Measurements from ENCODE around the gene PTPRK. TPM values are rescaled to one million over a fixed set of nuclear protein-coding genes. Genes with fewer than 3 reads are reported as not detected.

PTPRK gene
- total and polyA plus RNA-seq, 2 donors: 9.3 to 26.8 TPM

GRCh38 chr6:128303870-128304269, 216.5 kb downstream of the PTPRK start:
- H3K4me3 ChIP-seq (ENCODE audit: low read length in 2 of 2): no peak overlapping the region
- H3K9me3 ChIP-seq (ENCODE audit: control insufficient read depth in 2 of 2, insufficient read depth in 1 of 2, low read length in 1 of 2): peaks cover 0 to 4% of the 10 kb centered on the region in 2 donors
- H3K27ac ChIP-seq (ENCODE audit: low read depth in 1 of 2, low read length in 1 of 2): no peak overlapping the region
- no peaks in the 10 kb centered on the region for H3K27me3 ChIP-seq (ENCODE audit: control insufficient read depth in 2 of 2, insufficient read depth in 1 of 2, low read length in 1 of 2)
- WGBS: 95% methylated on average over 2 of the region's 2 CpGs
- H3K36me3 ChIP-seq (ENCODE audit: control insufficient read depth in 2 of 2, insufficient read depth in 2 of 2, low read length in 1 of 2): no peaks in the 10 kb centered on the region
- H3K4me1 ChIP-seq (ENCODE audit: control insufficient read depth in 2 of 2, insufficient read depth in 2 of 2, low read length in 2 of 2): no peaks in the 10 kb centered on the region
- DNase-seq (ENCODE audit: low read depth in 6 of 9, low spot score in 9 of 9): no peak

GRCh38 chr6:128302942-128303341, 217.5 kb downstream of the PTPRK start:
- Histone ChIP-seq H3K4me3 (ENCODE audit: low read length in 2 of 2) (no peak overlapping the region), H3K27ac (ENCODE audit: low read depth in 1 of 2, low read length in 1 of 2) (no peak overlapping the region), H3K27me3 (ENCODE audit: control insufficient read depth in 2 of 2, insufficient read depth in 1 of 2, low read length in 1 of 2) (no peaks in the 10 kb centered on the region), H3K9me3 (ENCODE audit: control insufficient read depth in 2 of 2, insufficient read depth in 1 of 2, low read length in 1 of 2) (peaks cover 0 to 4% of the 10 kb centered on the region in 2 donors), H3K36me3 (ENCODE audit: control insufficient read depth in 2 of 2, insufficient read depth in 2 of 2, low read length in 1 of 2) (no peaks in the 10 kb centered on the region), H3K4me1 (ENCODE audit: control insufficient read depth in 2 of 2, insufficient read depth in 2 of 2, low read length in 2 of 2) (no peaks in the 10 kb centered on the region)
- 87% methylated on average over 5 of the region's 5 CpGs for WGBS
- DNase-seq (ENCODE audit: low read depth in 6 of 9, low spot score in 9 of 9): no peak

GRCh38 chr6:128295670-128296069, 224.7 kb downstream of the PTPRK start:
- no peaks in the 10 kb centered on the region for H3K27me3 ChIP-seq (ENCODE audit: control insufficient read depth in 2 of 2, insufficient read depth in 1 of 2, low read length in 1 of 2)
- H3K9me3 ChIP-seq (ENCODE audit: control insufficient read depth in 2 of 2, insufficient read depth in 1 of 2, low read length in 1 of 2): no peaks in the 10 kb centered on the region
- no peaks in the 10 kb centered on the region for H3K36me3 ChIP-seq (ENCODE audit: control insufficient read depth in 2 of 2, insufficient read depth in 2 of 2, low read length in 1 of 2)
- H3K4me1 ChIP-seq (ENCODE audit: control insufficient read depth in 2 of 2, insufficient read depth in 2 of 2, low read length in 2 of 2): no peaks in the 10 kb centered on the region
- WGBS: 97% methylated on average over 2 of the region's 2 CpGs
- H3K4me3 ChIP-seq (ENCODE audit: low read length in 2 of 2): no peak overlapping the region
- no peak overlapping the region for H3K27ac ChIP-seq (ENCODE audit: low read depth in 1 of 2, low read length in 1 of 2)
- DNase-seq (ENCODE audit: low read depth in 6 of 9, low spot score in 9 of 9): no peak

GRCh38 chr6:128290221-128290620, 230.2 kb downstream of the PTPRK start:
- H3K4me3 ChIP-seq (ENCODE audit: low read length in 2 of 2): no peak overlapping the region
- 91% methylated on average over 2 of the region's 2 CpGs for WGBS

GRCh38 chr6:128284128-128284527, 236.3 kb downstream of the PTPRK start:
- DNase-seq (ENCODE audit: low read depth in 6 of 9, low spot score in 9 of 9): no peak
- Histone ChIP-seq H3K36me3 (ENCODE audit: control insufficient read depth in 2 of 2, insufficient read depth in 2 of 2, low read length in 1 of 2) (no peaks in the 10 kb centered on the region), H3K4me3 (ENCODE audit: low read length in 2 of 2) (no peak overlapping the region), H3K9me3 (ENCODE audit: control insufficient read depth in 2 of 2, insufficient read depth in 1 of 2, low read length in 1 of 2) (no peaks in the 10 kb centered on the region), H3K27ac (ENCODE audit: low read depth in 1 of 2, low read length in 1 of 2) (no peak overlapping the region), H3K4me1 (ENCODE audit: control insufficient read depth in 2 of 2, insufficient read depth in 2 of 2, low read length in 2 of 2) (peaks cover 0 to 4% of the 10 kb centered on the region in 2 donors), H3K27me3 (ENCODE audit: control insufficient read depth in 2 of 2, insufficient read depth in 1 of 2, low read length in 1 of 2) (no peaks in the 10 kb centered on the region)
- WGBS: 92% methylated on average over 1 of the region's 1 CpG

More at GRCh38 chr6:128290221-128290620, 230.2 kb downstream of the PTPRK start:
- Histone ChIP-seq H3K36me3 (ENCODE audit: control insufficient read depth in 2 of 2, insufficient read depth in 2 of 2, low read length in 1 of 2) (no peaks in the 10 kb centered on the region), H3K4me1 (ENCODE audit: control insufficient read depth in 2 of 2, insufficient read depth in 2 of 2, low read length in 2 of 2) (no peaks in the 10 kb centered on the region), H3K27ac (ENCODE audit: low read depth in 1 of 2, low read length in 1 of 2) (no peak overlapping the region), H3K27me3 (ENCODE audit: control insufficient read depth in 2 of 2, insufficient read depth in 1 of 2, low read length in 1 of 2) (no peaks in the 10 kb centered on the region), H3K9me3 (ENCODE audit: control insufficient read depth in 2 of 2, insufficient read depth in 1 of 2, low read length in 1 of 2) (no peaks in the 10 kb centered on the region)
- DNase-seq (ENCODE audit: low read depth in 6 of 9, low spot score in 9 of 9): no peak

- Histone ChIP-seq H3K9me3 (ENCODE audit: control insufficient read depth in 2 of 2, insufficient read depth in 1 of 2, low read length in 1 of 2) (no peaks in the 10 kb centered on the region), H3K4me3 (ENCODE audit: low read length in 2 of 2) (no peak overlapping the region), H3K27me3 (ENCODE audit: control insufficient read depth in 2 of 2, insufficient read depth in 1 of 2, low read length in 1 of 2) (no peaks in the 10 kb centered on the region), H3K4me1 (ENCODE audit: control insufficient read depth in 2 of 2, insufficient read depth in 2 of 2, low read length in 2 of 2) (peaks cover 0 to 4% of the 10 kb centered on the region in 2 donors), H3K27ac (ENCODE audit: low read depth in 1 of 2, low read length in 1 of 2) (no peak overlapping the region), H3K36me3 (ENCODE audit: control insufficient read depth in 2 of 2, insufficient read depth in 2 of 2, low read length in 1 of 2) (no peaks in the 10 kb centered on the region)
- WGBS: 64% methylated on average over 2 of the region's 2 CpGs
- no peak for DNase-seq (ENCODE audit: low read depth in 6 of 9, low spot score in 9 of 9)
Observed at GRCh38 chr6:128282961-128283360, 237.4 kb downstream of the PTPRK start.

- WGBS: 96% methylated on average over 2 of the region's 2 CpGs
- Histone ChIP-seq H3K4me1 (ENCODE audit: control insufficient read depth in 2 of 2, insufficient read depth in 2 of 2, low read length in 2 of 2) (peaks cover 0 to 4% of the 10 kb centered on the region in 2 donors), H3K27me3 (ENCODE audit: control insufficient read depth in 2 of 2, insufficient read depth in 1 of 2, low read length in 1 of 2) (no peaks in the 10 kb centered on the region), H3K4me3 (ENCODE audit: low read length in 2 of 2) (no peak overlapping the region), H3K9me3 (ENCODE audit: control insufficient read depth in 2 of 2, insufficient read depth in 1 of 2, low read length in 1 of 2) (no peaks in the 10 kb centered on the region), H3K36me3 (ENCODE audit: control insufficient read depth in 2 of 2, insufficient read depth in 2 of 2, low read length in 1 of 2) (no peaks in the 10 kb centered on the region), H3K27ac (ENCODE audit: low read depth in 1 of 2, low read length in 1 of 2) (no peak overlapping the region)
- DNase-seq (ENCODE audit: low read depth in 6 of 9, low spot score in 9 of 9): no peak
Observed at GRCh38 chr6:128280960-128281359, 239.4 kb downstream of the PTPRK start.

- 96% methylated on average over 1 of the region's 1 CpG for WGBS
- H3K27me3 ChIP-seq (ENCODE audit: control insufficient read depth in 2 of 2, insufficient read depth in 1 of 2, low read length in 1 of 2): no peaks in the 10 kb centered on the region
- H3K4me1 ChIP-seq (ENCODE audit: control insufficient read depth in 2 of 2, insufficient read depth in 2 of 2, low read length in 2 of 2): peaks cover 0 to 4% of the 10 kb centered on the region in 2 donors
- H3K4me3 ChIP-seq (ENCODE audit: low read length in 2 of 2): no peak overlapping the region
- DNase-seq (ENCODE audit: low read depth in 6 of 9, low spot score in 9 of 9): no peak
- H3K36me3 ChIP-seq (ENCODE audit: control insufficient read depth in 2 of 2, insufficient read depth in 2 of 2, low read length in 1 of 2): no peaks in the 10 kb centered on the region
- H3K27ac ChIP-seq (ENCODE audit: low read depth in 1 of 2, low read length in 1 of 2): no peak overlapping the region
- H3K9me3 ChIP-seq (ENCODE audit: control insufficient read depth in 2 of 2, insufficient read depth in 1 of 2, low read length in 1 of 2): no peaks in the 10 kb centered on the region
Observed at GRCh38 chr6:128280066-128280465, 240.3 kb downstream of the PTPRK start.

- Histone ChIP-seq H3K36me3 (ENCODE audit: control insufficient read depth in 2 of 2, insufficient read depth in 2 of 2, low read length in 1 of 2) (no peaks in the 10 kb centered on the region), H3K4me1 (ENCODE audit: control insufficient read depth in 2 of 2, insufficient read depth in 2 of 2, low read length in 2 of 2) (peaks cover 0 to 4% of the 10 kb centered on the region in 2 donors), H3K27me3 (ENCODE audit: control insufficient read depth in 2 of 2, insufficient read depth in 1 of 2, low read length in 1 of 2) (no peaks in the 10 kb centered on the region), H3K27ac (ENCODE audit: low read depth in 1 of 2, low read length in 1 of 2) (no peak overlapping the region), H3K9me3 (ENCODE audit: control insufficient read depth in 2 of 2, insufficient read depth in 1 of 2, low read length in 1 of 2) (no peaks in the 10 kb centered on the region), H3K4me3 (ENCODE audit: low read length in 2 of 2) (no peak overlapping the region)
- DNase-seq (ENCODE audit: low read depth in 6 of 9, low spot score in 9 of 9): no peak
- 96% methylated on average over 1 of the region's 1 CpG for whole genome bisulfite sequencing
Observed at GRCh38 chr6:128278836-128279235, 241.6 kb downstream of the PTPRK start.

- no peaks in the 10 kb centered on the region for H3K36me3 ChIP-seq (ENCODE audit: control insufficient read depth in 2 of 2, insufficient read depth in 2 of 2, low read length in 1 of 2)
- no peaks in the 10 kb centered on the region for H3K4me1 ChIP-seq (ENCODE audit: control insufficient read depth in 2 of 2, insufficient read depth in 2 of 2, low read length in 2 of 2)
- DNase-seq (ENCODE audit: low read depth in 6 of 9, low spot score in 9 of 9): no peak
- no peak overlapping the region for H3K4me3 ChIP-seq (ENCODE audit: low read length in 2 of 2)
- H3K9me3 ChIP-seq (ENCODE audit: control insufficient read depth in 2 of 2, insufficient read depth in 1 of 2, low read length in 1 of 2): no peaks in the 10 kb centered on the region
- no peaks in the 10 kb centered on the region for H3K27me3 ChIP-seq (ENCODE audit: control insufficient read depth in 2 of 2, insufficient read depth in 1 of 2, low read length in 1 of 2)
- H3K27ac ChIP-seq (ENCODE audit: low read depth in 1 of 2, low read length in 1 of 2): no peak overlapping the region
- 96% methylated on average over 3 of the region's 3 CpGs for WGBS
Observed at GRCh38 chr6:128277379-128277778, 243.0 kb downstream of the PTPRK start.

Measured in thymus (tissue), 11 donors.